ENCODE data around the gene AKNAD1. TPM values are rescaled to one million over a fixed set of nuclear protein-coding genes. Genes with fewer than 3 reads are reported as not detected.

AKNAD1 gene
- total RNA-seq, 6 experiments from 2014 or later: not detected

- H3K4me3 ChIP-seq: no peak overlapping the region
- DNase-seq (no peak), ATAC-seq (no peak)
- no peak overlapping the region for H3K27ac ChIP-seq
- no peak for TF ChIP-seq POLR2A (IDR thresholded peaks at IDR 0.05)
- TF ChIP-seq CTCF (IDR thresholded peaks at IDR 0.05): no peak
- no peaks in the 10 kb centered on the region for H3K27me3 ChIP-seq
- H3K9me3 ChIP-seq: no peaks in the 10 kb centered on the region
- no peaks in the 10 kb centered on the region for H3K4me1 ChIP-seq
- intact Hi-C loops (cut with DNase I): no loop called here
- peaks cover 0 to 35% (median 15%) of the 10 kb centered on the region in 4 donors for H3K36me3 ChIP-seq
Measured at GRCh38 chr1:108777839-108778238, 79.1 kb downstream of the AKNAD1 start.

- H3K4me1 ChIP-seq: no peaks in the 10 kb centered on the region
- no peak overlapping the region for H3K4me3 ChIP-seq
- intact Hi-C loops (cut with DNase I): no loop called here
- H3K27me3 ChIP-seq: no peaks in the 10 kb centered on the region
- H3K9me3 ChIP-seq: no peaks in the 10 kb centered on the region
- no peak for TF ChIP-seq POLR2A (IDR thresholded peaks at IDR 0.05)
- TF ChIP-seq CTCF (IDR thresholded peaks at IDR 0.05): no peak
- H3K27ac ChIP-seq: no peak overlapping the region
- peaks cover 0 to 9% (median 8%) of the 10 kb centered on the region in 4 donors for H3K36me3 ChIP-seq
- WGBS (ENCODE audit: insufficient coverage, low coverage, low lambda C conversion rate, missing lambda C conversion rate): 86% methylated on average over 3 of the region's 3 CpGs
- DNase-seq (no peak), ATAC-seq (no peak)
Measured at GRCh38 chr1:108767708-108768107, 89.2 kb downstream of the AKNAD1 start.

GRCh38 chr1:108767115-108767514 lies 89.8 kb downstream of the AKNAD1 start:
- ATAC-seq (no peak), DNase-seq (no peak)
- no peak for TF ChIP-seq CTCF (IDR thresholded peaks at IDR 0.05)
- TF ChIP-seq POLR2A (IDR thresholded peaks at IDR 0.05): no peak
- WGBS (ENCODE audit: insufficient coverage, low coverage, low lambda C conversion rate, missing lambda C conversion rate): 50% methylated on average over 1 of the region's 1 CpG
- Histone ChIP-seq H3K36me3 (peaks cover 0 to 9% (median 9%) of the 10 kb centered on the region in 4 donors), H3K27me3 (no peaks in the 10 kb centered on the region), H3K4me1 (no peaks in the 10 kb centered on the region), H3K9me3 (no peaks in the 10 kb centered on the region), H3K4me3 (no peak overlapping the region), H3K27ac (no peak overlapping the region)
- intact Hi-C loops (cut with DNase I): no loop called here

Other genes with a start within 250 kb of the AKNAD1 start
- 1 to 10 TPM in 1 of 6 experiments, under 1 TPM in 5; 0.18 to 1.2 (median 0.70) TPM for gene HENMT1, start 196.0 kb downstream of the AKNAD1 start, total RNA-seq
- 10 to 100 TPM in 5 of 6 experiments, 1 to 10 TPM in 1; 8.6 to 20.3 (median 12.6) TPM for gene PRPF38B, start 164.8 kb downstream of the AKNAD1 start, total RNA-seq
- gene FNDC7, start 144.2 kb downstream of the AKNAD1 start, total RNA-seq: not detected
- gene STXBP3, start 110.4 kb downstream of the AKNAD1 start, total RNA-seq: 10 to 100 TPM; 15.3 to 32.2 (median 22.3) TPM
- 1 to 10 TPM in 2 of 6 experiments, under 1 TPM in 4; 0.51 to 2.1 (median 0.89) TPM for gene GPSM2, start 19.9 kb upstream of the AKNAD1 start, total RNA-seq
- 10 to 100 TPM; 14.1 to 22.1 (median 19.5) TPM for gene CLCC1, start 106.4 kb upstream of the AKNAD1 start, total RNA-seq
- 1 to 10 TPM; 2.4 to 4.2 (median 2.6) TPM for gene WDR47, start 185.0 kb upstream of the AKNAD1 start, total RNA-seq
- 10 to 100 TPM; 19.2 to 41.1 (median 26.4) TPM for gene TAF13, start 218.9 kb upstream of the AKNAD1 start, total RNA-seq
- gene TMEM167B, start 233.7 kb upstream of the AKNAD1 start, total RNA-seq: 10 to 100 TPM; 10.5 to 21.9 (median 15.1) TPM

Data from right lobe of liver (tissue), 6 donors.